Prostate gland (tissue), 2 donors: ENCODE measurements around the gene CORO1C. TPM values are rescaled to one million over a fixed set of nuclear protein-coding genes. Genes with fewer than 3 reads are reported as not detected.

ENCODE experiments used
- DNase-seq: peaks from one replicate; pipeline ENCODE4 v3.0.0-alpha.2; 2019; ENCODE audit warnings: low spot score
- H3K27ac ChIP-seq, 2 donors: fragments of 200-600 bp; sonication (generic); 2 replicates each; pipeline ENCODE4 v1.5.1; 2017 to 2019
- H3K27me3 ChIP-seq: fragments of 200-600 bp; sonication (generic); replicated peaks from 2 replicates; pipeline ENCODE4 v1.5.1; 2019; ENCODE audit not compliant: insufficient read depth
- H3K36me3 ChIP-seq, 2 donors: fragments of 200-600 bp; sonication (generic); 1 replicate in 1 of 2; 2 replicates in 1 of 2; pipeline versions ENCODE4 v1.5.1 to v1.8.1; 2017 to 2019
- H3K4me1 ChIP-seq: fragments of 200-600 bp; sonication (generic); replicated peaks from 2 replicates; pipeline ENCODE4 v1.5.1; 2019
- H3K4me3 ChIP-seq, 2 donors: fragments of 200-600 bp; sonication (generic); 2 replicates each; pipeline ENCODE4 v1.5.1; 2017 to 2019
- H3K9me3 ChIP-seq: fragments of 200-600 bp; sonication (generic); 2 replicates; pipeline ENCODE4 v1.5.1; 2017
- POLR2A ChIP-seq: fragments of 450-650 bp; IDR thresholded peaks from one replicate; pipeline ENCODE4 v1.6.1; 2016; ENCODE audit warnings: antibody characterized with exemption, mild to moderate bottlenecking
- POLR2AphosphoS5 ChIP-seq: sonication (generic); formaldehyde crosslinking; IDR thresholded peaks from one replicate; pipeline ENCODE4 v1.6.1; 2017; ENCODE audit warnings: antibody characterized with exemption
- WGBS: methylation state at CpG from one replicate; pipeline ENCODE4 v1.1.5; 2018; 5-methylcytosine and 5-hydroxymethylcytosine counted together
- intact Hi-C: fragments of 100-400 bp; cut with DNase I; formaldehyde crosslinking; loops from one replicate; pipeline ENCODE4 v1.14.2; 2022
- total RNA-seq, 2 donors: library from RNA; depleted of rRNA; stranded (reverse); fragments of >200 nt; gene quantifications; one replicate each; pipeline ENCODE4 v1.1.0, GENCODE V29; 2016
- TF ChIP-seq, protein P1 (sequence below), 4 experiments: fragments of 200-600 bp in 2 of 4; fragments of 450-650 bp in 2 of 4; sonication (generic) in 2 of 4; IDR thresholded peaks; 1 replicate in 3 of 4; 2 replicates in 1 of 4; pipeline ENCODE4 v1.5.1; 2016 to 2019; ENCODE audit warnings: antibody characterized with exemption in 4 of 4, mild to moderate bottlenecking in 2 of 4, moderate library complexity in 2 of 4

CORO1C gene
- total RNA-seq, 2 donors from 2014 or later = 34.9 to 105 TPM

DNA sequence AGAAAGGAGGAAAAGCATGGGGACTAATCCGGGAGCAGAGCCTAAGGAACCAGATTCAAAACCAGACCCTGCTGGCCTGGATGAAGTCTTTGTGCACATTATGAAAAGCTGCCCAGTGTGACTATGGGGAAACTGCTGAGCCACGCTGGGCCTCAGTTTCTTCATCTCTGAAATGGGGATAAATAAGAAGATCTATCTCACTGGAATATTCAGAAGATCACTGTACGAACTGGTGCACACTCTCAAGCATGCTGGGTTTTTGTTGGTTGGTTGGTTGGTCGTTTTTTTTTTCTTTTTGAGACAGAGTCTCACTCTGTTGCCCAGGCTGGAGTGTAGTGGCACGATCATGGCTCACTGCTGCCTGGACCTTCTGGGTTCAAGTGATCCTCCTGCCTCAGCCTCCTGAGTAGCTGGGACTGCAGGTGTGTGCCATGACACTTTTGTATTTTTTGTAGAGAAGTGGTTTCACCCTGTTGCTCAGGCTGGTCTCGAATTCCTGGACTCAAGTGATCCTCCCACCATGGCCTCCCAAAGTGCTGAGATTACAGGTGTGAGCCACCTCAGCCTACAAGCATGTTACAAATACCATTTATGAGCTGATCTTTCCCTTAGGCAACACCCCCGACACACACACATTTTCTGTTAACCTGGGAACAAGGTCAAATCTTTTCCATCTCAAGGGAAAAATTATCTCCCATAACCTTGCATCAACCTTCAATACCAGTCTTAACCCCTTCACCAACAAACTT, 33.4 kb upstream of the CORO1C start:
- Histone ChIP-seq H3K4me3 (no peak overlapping the region), H3K9me3 (no peaks in the 10 kb centered on the region), H3K36me3 (no peaks in the 10 kb centered on the region), H3K27ac (no peak overlapping the region), H3K27me3 (no peaks in the 10 kb centered on the region), H3K4me1 (no peaks in the 10 kb centered on the region)
- 92% methylated on average over 7 of the region's 7 CpGs for WGBS
- no peak for TF ChIP-seq POLR2A
- no peak for TF ChIP-seq POLR2AphosphoS5
- TF ChIP-seq, protein P1, sequence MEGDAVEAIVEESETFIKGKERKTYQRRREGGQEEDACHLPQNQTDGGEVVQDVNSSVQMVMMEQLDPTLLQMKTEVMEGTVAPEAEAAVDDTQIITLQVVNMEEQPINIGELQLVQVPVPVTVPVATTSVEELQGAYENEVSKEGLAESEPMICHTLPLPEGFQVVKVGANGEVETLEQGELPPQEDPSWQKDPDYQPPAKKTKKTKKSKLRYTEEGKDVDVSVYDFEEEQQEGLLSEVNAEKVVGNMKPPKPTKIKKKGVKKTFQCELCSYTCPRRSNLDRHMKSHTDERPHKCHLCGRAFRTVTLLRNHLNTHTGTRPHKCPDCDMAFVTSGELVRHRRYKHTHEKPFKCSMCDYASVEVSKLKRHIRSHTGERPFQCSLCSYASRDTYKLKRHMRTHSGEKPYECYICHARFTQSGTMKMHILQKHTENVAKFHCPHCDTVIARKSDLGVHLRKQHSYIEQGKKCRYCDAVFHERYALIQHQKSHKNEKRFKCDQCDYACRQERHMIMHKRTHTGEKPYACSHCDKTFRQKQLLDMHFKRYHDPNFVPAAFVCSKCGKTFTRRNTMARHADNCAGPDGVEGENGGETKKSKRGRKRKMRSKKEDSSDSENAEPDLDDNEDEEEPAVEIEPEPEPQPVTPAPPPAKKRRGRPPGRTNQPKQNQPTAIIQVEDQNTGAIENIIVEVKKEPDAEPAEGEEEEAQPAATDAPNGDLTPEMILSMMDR (IDR thresholded peaks at IDR 0.05) = no peak
- no peak for DNase-seq
- intact Hi-C loops = no loop called here

- Histone ChIP-seq H3K27me3 (no peaks in the 10 kb centered on the region), H3K36me3 (no peaks in the 10 kb centered on the region), H3K9me3 (no peaks in the 10 kb centered on the region), H3K4me1 (no peaks in the 10 kb centered on the region), H3K27ac (no peak overlapping the region), H3K4me3 (no peak overlapping the region)
- intact Hi-C loops = no loop called here
- TF ChIP-seq, protein P1 (IDR thresholded peaks at IDR 0.05) = no peak
- TF ChIP-seq POLR2A (no peak), POLR2AphosphoS5 (no peak)
- 95% methylated on average over 11 of the region's 11 CpGs for WGBS
- DNase-seq = no peak
Measured at GRCh38 chr12:108761226-108761625, 29.9 kb upstream of the CORO1C start.

- no peak overlapping the region for H3K4me3 ChIP-seq
- H3K27me3 ChIP-seq = no peaks in the 10 kb centered on the region
- H3K36me3 ChIP-seq = no peaks in the 10 kb centered on the region
- TF ChIP-seq POLR2AphosphoS5 (no peak), POLR2A (no peak)
- TF ChIP-seq, protein P1 (IDR thresholded peaks at IDR 0.05) = no peak
- intact Hi-C loops = no loop called here
- 66% methylated on average over 11 of the region's 11 CpGs for WGBS
- H3K4me1 ChIP-seq = no peaks in the 10 kb centered on the region
- H3K27ac ChIP-seq = no peak overlapping the region
- DNase-seq = no peak
- no peaks in the 10 kb centered on the region for H3K9me3 ChIP-seq
Measured at GRCh38 chr12:108759924-108760323, 28.6 kb upstream of the CORO1C start.

DNA sequence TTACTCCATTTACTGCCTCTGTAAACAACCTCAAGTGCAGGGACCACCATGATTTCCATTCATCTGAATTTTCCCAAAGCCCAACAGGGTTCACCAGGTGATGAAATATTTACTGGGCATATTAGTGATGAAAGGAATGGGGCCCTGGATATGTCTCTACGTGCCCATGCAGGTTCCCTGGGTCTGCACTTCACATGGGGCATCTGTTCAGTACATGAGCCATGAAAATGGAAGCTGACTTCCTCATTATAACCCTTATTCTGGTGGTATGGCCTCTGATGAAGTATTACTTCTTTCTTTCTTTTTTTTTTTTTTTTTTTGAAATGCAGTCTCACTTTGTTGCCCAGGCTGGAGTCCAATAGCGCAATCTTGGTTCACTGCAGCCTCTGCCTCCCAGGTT, 26.5 kb upstream of the CORO1C start:
- intact Hi-C loops = no loop called here
- DNase-seq = no peak
- Histone ChIP-seq H3K4me3 (no peak overlapping the region), H3K27me3 (no peaks in the 10 kb centered on the region), H3K36me3 (no peaks in the 10 kb centered on the region), H3K27ac (no peak overlapping the region), H3K4me1 (no peaks in the 10 kb centered on the region), H3K9me3 (no peaks in the 10 kb centered on the region)
- 82% methylated on average over 2 of the region's 2 CpGs for WGBS
- TF ChIP-seq, protein P1 (IDR thresholded peaks at IDR 0.05) = no peak
- no peak for TF ChIP-seq POLR2AphosphoS5
- TF ChIP-seq POLR2A = no peak

DNA sequence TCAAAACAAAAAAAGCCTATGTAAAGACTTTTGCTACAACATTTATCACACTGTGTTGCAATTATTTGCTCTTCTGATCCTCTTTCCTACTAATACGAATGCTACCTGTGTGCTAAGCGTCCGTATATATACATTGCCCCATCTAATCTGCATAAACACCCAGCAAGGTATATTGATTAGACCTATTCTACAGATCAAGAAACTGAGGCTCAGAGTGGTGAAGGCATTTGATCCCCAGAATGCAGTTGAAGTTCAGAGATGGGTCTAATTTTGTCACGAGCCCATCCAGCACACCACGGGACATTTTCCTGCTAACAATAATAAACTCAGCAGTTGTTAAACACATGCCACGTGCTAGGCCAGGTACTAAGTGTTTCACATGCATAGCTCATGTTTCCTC, 25.1 kb upstream of the CORO1C start:
- Histone ChIP-seq H3K27me3 (no peaks in the 10 kb centered on the region), H3K36me3 (no peaks in the 10 kb centered on the region), H3K9me3 (no peaks in the 10 kb centered on the region), H3K4me1 (no peaks in the 10 kb centered on the region), H3K27ac (no peak overlapping the region), H3K4me3 (no peak overlapping the region)
- no peak for DNase-seq
- intact Hi-C loops = no loop called here
- TF ChIP-seq, protein P1 (IDR thresholded peaks at IDR 0.05) = no peak
- TF ChIP-seq POLR2A (no peak), POLR2AphosphoS5 (no peak)
- WGBS = 87% methylated on average over 6 of the region's 6 CpGs
